AG08395 (cell line): ENCODE data around the gene APRT.
A peak's percentile ranks its signal among the peaks of the same experiment; 100 is the strongest.

Experiments used
- DNase-seq: peaks from one replicate; pipeline ENCODE4 v3.0.0; 2012; ENCODE audit warnings: mixed read lengths, low spot score

APRT gene

DNA sequence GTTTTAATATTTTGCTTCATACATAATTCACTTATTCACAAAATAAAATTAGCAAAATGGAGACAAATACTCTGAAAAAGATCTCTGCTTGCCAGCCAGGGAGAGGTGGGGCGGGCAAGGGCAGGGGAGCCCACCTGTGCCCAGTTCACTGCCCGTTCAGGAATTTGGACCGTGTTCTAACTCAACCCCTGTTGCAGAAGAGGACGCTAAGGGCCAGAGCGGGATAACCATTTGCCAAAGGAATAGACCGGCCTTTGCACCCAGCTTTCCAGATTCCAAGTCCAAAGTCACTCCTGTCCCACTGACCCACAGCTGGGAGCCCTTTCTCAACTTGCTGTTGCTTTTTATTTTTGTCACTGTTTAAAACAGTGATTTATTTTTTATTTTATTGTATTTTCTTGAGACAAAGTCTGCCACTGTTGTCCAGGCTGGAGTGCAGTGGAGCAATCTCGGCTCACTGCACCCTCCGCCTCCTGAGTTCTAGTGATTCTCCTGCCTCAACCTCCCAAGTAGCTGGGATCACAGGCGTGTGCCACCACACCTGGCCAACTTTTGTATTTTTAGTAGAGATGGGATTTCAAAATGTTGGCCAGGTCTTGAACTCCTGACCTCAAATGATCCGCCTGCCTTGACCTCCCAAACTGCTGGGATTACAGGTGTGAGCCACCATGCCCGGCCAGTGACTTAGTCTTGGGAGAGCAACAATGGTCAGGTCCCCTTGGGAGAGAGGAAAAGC lies 24.0 kb downstream of the APRT start:
- no peak for DNase-seq

DNA sequence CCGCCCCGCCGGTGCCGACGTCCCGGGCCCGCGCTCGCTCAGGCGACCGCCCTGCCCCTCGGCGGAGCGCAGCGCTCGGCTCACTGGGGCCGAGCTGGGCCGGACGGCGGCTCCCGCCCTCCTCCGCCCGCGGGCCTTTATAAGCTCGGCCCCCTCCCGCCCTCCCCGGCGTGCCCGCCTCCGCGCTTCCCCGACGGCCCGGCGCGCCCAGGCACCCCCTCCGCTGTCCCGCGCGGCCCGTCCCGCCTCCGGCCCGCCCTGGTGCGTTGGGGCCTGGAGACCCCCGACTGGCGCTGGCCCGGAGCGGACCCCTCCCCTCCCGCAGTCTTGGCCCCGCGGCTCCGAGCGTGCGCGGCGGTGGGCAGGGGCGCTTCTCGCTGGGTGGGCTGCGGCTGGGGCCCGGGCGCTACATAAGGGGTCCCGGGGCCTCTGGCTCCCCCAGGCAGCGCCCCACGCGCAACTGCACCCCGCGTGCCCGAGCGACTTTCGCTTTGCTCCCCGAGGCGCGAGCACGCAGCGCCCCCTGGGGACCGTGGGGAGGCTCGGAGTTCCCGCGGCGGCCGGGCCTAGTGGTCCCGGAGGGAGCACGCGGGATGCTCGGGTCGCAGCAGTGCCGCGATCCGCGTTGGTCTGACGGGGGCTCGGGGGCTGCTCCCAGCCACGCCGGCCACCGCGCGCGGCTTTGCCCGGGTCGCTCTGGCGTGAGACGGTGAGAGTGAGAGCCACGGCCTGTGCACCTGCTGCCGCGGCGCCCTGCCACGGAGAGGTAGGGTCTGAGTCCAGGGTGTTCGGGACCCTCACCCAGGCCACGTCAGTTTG lies 26.4 kb downstream of the APRT start, which contains the start of gene PIEZO1:
Gene PIEZO1, minus strand, starts transcription at position 115 of the 819 bp plus-strand sequence. CDS start 256 bp downstream, outside the sequence.
- DNase-seq, result peak; percentile 80

DNA sequence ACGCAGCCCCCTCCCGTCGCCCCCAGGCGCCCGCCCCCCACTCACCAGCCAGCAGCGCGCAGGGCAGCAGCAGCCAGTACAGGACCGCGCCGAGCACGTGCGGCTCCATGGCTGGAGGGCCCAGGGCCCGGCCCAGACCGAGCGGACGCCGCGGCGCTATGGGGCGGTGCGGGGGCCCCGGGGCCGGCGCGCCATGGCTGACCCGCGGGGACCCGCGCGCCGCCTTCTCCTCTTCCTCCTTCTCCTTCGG lies 26.9 kb downstream of the APRT start:
- DNase-seq, result no peak

DNA sequence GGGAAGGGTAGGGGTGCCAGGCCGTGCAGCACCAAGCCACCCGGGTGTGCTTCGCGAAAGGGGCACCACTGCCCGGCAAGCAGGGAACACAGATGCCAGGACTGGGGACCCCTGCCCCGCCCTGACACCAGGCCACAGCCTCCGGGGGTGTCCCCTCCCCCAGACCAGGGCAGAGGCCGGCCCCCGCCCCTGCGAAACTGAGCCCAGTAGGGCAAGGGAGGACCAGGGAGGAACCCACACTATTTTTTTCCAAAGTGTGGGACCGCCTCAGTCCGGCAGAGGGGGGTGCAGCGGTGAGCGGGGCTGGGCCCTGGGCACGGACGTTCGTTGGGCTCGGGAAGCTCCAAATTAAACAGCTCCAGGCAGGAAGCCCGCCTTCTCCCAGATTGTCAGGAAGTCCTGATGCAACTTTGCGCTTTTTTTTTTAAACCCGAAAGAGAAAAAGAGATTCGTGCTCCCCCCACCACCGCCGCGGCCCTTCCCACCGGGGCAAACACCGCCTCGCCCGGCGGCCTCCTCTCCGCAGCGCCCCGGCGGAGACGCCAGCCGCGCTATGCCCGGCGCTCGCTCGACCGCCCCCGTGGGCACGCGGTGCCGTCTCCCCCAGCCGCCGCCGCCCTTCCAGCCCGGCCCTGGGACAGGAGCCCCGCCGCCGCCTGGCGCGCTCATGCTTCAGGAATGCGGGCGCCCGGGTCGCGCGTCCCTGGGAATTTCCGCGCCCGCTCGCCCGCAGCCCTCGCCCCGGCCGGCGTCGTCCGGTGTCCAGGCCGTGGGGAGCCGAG lies 27.5 kb downstream of the APRT start:
- DNase-seq, result peak; percentile 74

DNA sequence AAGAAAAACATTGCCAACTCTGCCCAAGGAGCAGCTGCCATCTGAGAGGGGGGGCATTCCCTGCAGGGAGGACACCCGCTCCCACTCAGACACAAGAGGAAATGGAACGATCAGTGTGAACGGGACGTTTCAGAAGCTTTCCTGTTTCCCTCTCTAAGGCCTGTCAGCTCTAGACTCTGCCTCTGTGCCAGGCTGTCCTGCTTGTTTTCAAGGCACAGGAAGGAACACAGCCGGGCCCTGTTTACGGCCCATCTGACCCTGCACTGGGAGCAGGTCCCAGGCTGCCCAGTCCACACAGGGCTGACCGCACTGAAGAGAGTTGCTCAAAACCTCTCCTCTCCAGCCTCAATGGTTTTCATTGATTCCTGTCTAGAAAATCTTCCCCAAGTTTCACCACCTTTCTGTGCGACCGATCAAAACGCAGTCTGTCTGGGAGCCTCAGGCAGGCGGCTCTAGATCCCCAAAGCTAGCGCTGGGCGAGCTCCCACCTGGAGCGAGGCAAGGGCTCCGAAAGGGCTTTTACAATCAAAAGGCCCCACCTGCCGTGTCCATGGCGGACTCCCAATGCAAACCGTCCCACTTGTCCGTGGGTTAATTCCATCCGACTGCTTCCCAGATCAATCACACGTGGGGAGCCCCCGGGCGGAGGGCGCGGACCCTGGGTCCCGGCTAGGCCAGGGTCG lies 28.2 kb downstream of the APRT start:
- no peak for DNase-seq

DNA sequence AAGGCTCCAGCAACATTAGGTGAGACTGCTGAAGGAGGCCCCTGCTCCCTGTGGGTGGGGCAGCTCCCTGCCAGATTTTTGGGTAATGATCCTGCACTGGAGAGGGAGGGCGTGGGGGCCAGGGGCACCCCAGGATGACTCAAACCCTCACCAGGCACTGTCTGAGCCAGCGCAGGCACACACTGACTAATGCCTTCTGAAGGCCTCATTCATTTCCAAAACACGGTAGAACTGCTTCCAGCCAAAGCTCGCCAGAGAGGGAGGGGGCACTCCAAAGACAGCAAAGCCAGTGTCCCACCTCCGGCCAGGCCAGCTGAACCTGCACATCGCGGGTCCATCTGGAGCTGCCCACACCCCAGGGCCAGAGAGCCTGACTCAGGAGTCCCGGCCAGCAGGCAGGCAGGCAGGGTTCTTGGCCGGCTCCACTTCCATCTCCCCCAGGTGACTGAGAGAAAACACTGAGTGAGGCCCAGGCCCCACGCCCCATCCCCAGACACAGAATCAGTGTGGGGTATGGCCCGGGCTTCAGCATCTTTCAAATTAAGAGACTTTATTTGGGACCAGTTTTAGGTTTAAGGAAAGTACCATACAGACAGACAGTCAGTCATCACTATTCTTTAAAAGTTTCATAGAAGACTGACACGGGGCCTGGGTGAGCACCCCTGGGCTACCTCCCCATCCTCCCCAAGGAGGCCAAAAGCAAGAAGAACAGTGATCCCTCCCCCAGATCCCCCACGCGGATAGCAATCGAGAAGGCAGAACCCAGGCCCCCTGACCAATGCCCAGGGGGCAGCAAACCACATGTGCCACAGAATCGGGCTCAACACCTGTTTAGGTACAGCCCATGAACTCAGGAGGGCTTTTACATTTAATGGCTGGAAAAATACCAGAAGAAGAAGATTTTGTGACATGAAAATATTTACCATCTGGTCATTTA lies 29.0 kb downstream of the APRT start:
- peak; percentile 80 for DNase-seq

DNA sequence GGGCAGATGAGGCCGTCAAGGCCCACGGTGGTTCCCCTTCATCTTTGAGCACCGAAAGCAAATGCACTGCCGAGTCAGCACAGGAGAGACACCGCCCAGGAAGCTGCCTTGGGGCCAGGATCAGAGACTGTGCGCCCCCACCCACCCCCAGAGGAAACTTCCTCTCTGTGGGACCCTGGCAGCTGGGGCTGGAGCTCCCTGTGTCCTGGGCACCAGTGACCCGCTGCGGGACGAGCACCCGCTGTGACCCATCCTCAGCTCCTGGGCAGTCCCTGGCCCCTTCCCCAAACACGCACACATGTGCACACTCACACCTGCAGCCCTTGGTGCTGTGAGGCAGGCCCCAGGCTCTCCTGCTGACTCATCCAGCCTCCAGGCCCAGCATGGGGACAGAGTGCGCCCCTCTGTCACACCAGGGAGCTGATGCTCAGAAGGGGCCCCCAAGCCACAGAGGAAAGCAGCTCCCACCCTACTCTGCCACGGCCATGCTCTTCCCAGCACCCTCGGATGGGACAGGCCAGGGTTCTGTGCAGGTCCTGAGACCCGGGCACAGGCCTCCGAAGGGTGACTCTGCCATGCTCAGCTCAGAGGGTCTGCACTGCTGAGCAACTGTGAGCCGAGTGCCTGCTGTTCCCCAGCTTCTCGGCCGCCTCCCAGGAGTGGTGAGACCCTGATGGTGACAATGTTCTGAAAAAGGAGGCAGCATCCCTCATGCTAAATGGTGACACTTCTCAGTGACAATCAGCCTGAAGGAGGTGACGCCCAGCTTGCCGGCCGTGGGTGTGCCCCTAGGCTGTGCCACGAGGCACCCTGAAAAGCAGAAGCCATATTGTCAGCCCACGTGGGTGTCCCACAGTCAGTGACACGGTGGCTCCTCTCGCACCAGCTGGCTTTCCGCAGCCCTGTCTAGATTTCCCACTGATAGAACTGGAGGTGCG lies 30.3 kb downstream of the APRT start:
- DNase-seq, result no peak

DNA sequence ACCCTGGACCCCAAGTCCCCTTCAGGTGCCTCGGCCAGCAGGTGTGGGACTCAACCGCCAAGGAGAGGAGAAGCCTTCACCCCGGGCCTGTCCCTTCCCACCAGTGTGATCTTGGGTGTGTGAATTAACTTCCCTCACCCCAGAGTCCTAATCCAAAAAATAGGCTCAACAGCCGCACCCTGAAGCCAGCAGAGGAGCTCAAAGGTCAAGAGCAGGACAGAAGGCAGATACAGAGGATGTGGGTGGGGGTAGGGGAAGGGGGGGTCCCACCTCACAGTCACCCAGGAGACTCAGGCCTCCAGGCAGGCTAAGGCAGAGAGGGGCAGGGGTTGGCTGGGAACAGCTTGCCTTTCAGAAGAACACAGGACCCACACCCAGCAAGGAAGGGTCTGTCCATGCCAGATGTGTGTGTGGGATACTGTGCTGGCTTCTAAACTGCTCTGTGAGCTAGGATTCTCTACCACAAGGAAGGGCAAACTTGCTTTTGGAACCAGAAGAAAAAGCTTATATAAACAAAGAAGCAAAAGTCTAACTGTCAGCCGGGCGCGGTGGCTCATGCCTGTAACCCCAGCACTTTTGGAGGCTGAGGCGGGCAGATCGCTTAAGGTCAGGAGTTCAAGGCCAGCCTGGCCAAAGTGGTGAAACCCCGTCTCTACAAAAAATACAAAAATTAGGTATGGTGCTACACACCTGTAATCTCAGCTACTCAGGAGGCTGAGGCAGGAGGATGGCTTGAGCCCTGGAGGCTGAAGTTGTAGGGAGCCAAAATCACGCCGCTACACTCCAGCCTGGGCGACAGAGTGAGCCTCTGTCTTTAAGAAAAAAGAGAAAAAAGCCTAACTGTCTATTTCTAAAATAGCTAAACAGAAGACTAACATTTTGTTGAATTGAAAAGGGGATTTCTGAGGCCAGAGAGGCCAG lies 31.3 kb downstream of the APRT start:
- no peak for DNase-seq

DNA sequence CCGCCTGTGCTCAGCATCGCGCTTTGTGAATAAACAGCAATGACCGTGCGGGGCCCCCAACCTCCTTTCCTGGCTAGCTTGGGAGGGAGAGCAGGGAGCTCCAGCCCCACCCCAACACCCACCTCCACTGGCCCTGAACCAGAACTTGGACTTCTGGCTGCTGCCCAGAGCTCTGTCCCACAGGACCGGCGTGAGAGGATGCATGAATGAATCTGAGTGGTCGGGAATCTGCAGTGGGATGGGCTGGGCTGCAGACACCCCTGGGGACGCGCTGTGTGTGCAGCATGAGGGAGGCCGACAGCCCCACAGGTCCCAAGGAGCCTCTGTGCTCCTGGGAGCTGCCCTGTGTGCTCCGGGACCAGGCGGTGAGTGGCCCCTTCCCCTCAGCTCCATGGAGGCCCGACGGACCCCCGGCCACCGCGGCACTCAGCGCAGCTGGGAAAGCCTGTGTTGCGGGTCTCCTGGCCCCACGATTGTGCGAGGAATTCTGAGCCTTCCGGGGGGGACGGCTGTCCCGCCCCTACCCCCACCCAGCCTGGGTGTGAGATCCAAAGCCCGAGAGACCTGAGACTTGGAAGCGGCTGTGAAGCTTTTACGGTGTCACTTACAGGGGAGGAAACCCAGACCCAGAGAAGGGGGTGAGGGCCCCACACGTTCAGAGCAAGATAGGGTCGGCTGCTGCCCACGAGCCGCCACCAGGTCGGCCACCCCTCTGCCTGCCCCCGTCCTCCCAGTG lies 32.2 kb downstream of the APRT start:
- no peak for DNase-seq

DNA sequence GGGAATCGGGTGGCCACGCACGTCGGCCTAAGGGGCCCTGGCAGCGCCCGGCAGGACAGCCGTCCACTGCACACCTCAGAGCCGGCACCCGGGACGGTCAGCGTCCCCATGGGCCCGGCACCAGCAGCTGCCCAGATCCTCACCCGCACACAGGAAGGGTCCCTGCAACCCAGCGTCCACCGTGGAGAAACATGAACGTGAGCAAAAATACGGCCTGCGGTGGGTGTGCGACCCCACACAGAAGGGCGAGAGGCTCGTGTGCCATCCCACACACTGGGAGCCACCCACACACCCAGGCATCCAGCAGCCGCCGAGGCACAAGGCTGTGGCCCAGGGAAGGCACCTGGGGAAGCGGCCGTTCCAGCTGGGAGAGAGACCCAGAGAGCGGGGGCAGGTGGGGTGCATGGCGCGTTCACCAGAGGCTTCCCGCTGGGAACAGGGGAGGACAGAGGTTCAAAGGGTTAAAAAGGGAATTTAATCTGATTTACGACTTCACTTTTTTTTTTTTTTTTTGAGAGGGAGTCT lies 33.1 kb downstream of the APRT start:
- DNase-seq, result no peak

DNA sequence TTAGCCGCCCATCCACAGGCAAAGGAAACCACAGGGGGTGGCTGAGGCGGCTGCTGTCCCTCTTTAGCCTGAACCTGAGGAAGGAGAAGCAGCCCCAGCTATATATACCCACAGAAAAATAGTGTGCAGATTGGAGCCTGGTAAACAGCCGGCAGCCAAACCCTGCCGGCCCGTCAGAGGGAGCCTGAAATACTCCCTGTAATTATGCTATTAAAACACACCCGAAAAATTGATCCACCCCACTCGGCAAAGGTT lies 33.5 kb downstream of the APRT start:
- no peak for DNase-seq

DNA sequence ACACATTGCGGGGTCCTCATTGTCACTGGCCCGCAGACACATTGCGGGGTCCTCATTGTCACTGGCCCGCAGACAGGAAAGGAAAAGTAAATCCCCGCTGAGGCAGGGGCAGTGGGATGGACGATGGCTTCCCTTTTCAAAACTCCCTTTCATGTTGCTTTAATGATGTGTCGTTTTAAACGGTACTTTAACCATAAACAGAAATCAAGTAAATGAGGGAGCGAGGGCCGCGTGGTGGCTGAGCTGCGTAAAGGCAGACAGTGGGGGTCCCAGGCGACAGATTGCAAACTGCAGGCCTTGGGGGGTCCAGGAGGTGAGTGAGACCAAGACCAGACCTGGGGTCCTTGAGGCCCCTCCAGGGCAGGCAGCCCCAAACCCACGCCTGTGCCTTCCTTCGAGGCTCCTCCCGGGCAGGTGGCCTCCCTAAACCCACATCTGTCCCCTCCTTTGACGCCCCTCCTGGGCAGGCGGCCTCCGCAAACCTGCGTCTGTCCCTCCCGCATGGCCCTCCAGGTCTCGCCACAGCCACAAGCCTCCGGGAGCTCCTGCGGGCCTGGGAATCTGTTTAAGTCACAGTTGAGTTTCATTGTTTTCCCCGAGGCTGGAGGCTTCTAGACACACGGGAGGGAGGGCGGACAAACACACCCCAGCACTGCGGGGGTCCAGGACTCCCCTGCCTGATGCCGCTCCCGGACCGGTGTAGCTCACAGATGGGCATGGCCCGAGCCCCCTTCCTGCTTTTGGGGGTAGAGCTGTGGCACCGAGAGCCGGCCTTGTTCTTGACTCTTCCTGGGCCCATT lies 34.1 kb downstream of the APRT start:
- no peak for DNase-seq

DNA sequence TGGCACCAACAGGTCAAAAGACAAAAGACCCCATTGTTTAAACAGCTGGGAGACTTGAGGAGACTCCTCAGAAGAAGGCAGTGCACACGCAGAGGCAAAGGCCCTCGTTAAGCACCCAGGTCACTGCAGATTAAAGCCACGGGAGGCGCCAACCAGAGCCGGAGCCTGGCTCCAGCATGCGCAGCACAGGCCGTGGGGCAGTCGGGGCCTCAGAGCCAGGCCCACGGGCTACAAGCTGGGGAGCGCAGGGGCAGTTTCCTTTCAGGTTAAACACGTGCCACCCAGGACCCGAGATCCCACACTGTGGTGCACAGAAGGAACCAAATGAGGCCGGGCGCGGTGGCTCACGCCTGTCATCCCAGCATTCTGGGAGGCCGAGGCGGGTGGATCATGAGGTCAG lies 35.9 kb downstream of the APRT start:
- DNase-seq, result no peak

DNA sequence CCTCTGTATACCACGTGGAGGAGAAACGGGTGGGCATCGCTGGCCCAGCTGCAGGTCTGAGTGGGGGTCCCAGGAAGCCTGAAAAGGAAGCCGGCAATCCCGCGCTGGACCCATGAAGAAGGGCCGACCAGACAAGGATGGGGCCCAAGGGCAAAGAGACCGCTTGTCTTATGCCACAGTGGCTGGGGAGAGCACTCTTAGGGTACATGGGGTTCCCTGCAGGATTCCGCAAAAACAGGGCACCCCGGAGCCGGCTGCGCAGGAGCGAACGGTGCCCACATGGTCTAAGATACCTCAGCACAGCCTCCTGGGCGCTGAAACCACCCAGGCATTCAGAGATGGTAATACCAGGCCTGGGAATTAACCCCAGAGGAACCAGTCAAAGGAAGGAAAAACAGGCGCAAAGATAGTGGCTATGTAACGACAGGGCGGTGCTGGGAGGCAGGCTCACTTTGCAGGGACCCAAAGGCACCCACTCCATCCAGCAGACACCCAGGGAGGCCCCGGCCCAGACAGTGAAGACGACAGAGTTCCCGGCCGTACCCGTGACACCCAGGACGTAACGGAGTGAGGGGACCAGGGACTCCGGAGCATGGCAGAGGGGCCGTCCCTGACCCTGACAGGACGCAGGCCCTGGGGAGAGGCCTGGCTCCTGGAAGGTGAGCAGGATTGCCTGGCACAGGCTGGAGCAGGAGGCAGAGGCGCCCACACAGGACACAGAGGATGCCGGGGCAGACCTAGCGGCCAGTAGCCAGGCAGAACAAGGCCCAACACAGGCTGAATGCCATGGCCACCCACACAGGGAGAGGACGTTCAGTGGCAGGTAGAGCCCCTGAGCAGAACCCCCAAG lies 37.0 kb downstream of the APRT start:
- DNase-seq, result no peak

DNA sequence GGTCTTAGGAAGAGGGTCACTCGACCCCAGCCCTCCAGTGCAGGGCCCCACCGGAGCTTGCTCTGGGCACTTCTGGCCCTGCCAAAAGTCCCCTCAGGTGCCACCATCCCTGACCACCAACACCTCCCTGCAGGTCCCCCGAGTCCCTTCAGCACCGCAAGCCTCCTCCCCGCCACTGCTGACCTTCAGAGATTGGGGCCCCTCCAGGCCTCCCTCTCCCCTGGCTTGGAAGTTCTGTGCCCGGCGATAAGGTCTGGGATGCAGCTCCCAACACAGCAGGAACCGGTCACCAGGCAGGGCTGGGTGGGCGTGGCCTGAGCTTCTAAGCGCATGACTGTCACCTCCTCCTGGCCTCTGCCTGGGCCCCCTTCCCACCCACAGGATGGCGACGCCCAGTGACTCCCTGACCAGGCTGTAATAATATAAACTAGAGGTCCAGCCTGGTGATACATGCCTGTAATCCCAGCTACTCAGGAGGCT lies 37.9 kb downstream of the APRT start:
- peak; percentile 85 for DNase-seq
